Stimulated activated CD8-positive, alpha-beta memory T cell treated with anti-CD3 and anti-CD28 coated beads, Interleukin-7, amount 100 ng/mL, for 1 hour (primary cell): ENCODE data around the gene RELCH.

Experiments used
- DNase-seq, 2 donors: peaks; one replicate each; pipeline ENCODE4 v3.0.0-alpha.2; 2020; ENCODE audit warnings: low read depth in 2 of 2

RELCH gene

DNA sequence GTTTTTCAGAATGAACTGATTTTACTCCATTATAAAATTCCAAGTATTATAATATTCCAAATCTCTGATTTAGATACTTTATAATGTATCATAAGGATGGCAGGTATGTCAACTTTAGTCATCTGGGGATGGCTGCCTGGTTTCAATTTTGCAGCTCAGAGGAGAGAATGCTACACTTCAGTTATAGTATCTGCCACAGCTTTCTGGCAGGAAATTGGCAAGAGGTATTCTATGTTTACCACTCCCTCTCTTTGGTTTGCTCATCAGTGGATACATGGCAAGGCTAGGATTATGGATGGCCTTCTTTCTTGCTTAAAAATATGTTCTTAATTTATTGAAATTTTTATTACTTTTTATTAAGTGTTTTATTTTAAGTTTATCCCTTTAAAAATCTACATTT, 71.0 kb downstream of the RELCH start:
- no peak for DNase-seq

DNA sequence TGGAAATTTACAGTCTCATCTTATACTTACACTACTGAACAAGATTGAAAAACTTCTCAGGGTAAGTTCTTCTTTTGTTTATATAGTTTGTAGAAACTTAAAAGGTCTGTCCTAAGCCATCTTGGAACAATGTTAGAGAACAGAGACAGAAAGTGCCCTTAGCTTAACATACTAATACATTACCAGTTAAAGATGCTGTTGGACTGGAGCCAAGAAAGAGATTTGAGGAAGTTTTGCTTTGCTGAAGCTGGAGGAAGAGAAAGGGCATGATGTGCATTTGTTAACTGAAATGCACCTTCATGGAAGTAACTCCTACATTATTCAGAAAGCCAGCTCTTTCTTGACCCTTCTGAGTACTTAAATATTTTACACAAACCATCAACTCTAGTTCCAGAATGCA, 71.6 kb downstream of the RELCH start:
- no peak for DNase-seq

DNA sequence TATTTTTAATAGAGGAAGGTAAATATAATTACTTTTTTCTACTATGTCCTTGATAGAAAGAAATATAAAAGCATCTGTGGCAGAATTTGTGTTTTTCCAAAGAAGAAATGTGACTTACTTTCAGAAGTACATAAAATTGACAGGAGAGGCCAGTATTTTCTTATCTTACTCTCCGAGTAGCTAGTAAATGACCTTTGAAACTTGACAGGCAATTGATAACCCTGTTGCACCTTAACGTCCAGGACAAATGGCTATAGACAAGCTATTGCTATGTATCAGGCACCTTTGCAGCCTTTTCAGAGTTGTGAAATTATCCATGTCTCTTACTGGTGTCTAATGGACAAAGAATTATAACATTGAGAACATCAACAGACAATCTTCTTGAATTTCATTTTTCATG, 75.0 kb downstream of the RELCH start:
- DNase-seq, result no peak

DNA sequence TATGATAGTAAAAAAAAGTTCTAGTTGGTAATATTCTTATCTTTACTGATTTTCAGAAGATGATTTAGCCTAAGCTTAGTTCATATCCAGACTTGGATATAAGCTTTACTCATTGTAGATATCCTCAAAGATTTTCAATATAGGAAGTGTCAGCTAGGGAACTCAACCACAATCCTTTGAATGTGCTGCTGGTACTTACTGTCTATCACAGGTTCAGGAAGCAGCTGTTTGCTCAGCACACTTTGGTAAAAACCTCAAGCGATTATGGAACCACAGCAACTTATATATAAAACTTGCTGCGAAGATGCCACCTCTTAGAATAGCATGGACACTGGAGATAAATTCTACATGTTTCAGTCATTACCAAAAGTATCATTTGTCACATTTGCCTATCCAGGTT, 77.9 kb downstream of the RELCH start:
- DNase-seq, result no peak

DNA sequence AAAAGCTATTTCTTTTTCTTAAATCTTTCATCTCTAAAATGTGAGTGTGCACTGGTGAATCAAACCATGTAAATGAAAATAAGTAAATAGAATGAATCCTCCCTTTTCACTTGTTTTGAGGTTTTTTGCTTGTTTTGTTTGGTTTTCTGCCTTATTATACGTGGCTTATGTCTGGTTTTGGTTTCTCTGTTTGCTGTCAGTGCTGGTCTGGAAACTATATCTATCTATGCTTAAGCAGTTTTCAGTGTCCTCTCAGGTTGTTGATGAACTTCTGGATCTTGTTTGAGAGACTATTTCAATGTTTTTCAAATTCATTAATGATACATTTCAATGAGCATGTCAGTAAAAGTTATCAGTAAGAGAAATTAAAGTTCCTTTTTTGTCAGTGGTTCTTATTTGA, 90.0 kb downstream of the RELCH start:
- no peak for DNase-seq

DNA sequence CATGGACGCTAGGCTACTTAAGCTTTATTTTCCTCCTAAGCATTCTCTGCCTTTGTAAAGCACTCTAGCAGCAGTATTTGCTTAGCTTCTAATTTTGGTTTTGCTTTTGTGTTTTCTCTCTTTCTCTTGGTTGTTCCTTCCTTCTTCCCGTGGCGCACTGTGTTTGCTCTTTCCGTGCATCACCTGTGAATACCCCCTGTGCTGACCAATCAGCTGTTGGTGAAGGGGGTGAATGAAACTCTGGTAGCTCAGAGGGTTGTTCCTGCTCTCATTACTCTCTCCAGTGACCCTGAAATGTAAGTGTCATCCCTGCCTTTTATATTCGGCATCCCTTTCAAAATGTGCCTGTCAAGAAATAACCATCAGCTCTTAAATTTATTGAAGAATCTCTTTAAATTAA, 92.5 kb downstream of the RELCH start:
- no peak for DNase-seq

DNA sequence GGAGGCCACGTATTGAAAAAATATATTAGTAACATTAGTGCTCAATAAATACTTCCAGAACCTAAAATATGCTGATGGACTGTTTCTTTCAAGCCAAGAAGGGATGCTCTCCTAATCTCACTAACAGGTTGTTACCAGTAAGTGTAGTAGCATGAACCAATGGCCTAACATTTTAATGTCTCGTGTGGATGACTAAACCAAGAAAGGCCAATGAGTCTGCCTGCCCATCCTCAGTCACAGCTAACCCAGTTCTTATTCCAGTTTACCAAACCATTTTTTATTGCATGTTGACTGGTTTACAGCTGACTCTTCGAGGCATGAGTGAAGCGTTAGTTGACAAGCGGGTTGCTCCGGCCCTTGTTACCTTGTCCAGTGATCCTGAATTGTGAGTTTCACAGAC, 93.0 kb downstream of the RELCH start:
- DNase-seq, result no peak

DNA sequence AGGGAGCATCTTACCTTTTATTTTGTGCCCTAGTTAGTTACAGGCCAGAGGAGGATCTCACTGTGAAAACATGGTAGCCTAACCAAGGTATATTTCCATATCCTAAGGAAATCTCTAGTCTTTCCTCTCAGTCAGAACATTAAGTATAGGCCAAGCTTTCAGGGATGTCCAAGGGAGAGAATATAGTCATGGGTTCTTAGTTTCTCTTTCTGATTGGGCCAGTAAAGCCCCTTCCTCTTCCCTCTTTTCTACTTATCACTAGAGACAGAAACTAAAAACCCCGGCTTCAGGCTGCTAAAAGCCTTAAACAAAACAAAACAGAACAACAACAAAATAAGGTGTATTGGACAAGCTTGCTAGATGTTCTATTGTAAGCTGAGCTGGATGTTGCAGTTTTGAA, 93.7 kb downstream of the RELCH start:
- DNase-seq, result no peak

DNA sequence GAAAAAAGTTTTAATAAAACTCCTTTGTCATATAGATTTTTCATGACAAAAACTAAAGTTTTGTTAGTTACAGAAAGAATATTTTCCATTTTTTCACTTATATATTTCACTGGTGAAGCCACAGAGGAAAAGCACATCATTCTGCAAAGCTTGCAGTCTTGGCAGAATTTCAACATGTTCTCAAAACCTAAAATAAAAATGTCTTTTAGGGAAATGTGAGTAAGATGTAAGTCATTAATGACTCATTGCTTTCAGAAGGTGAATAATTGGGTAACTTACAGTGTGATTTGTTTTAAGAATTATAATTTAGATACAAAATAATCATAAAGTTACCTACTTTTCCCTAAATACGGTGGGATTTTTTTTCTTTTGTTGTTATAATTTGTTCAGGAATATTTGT, 94.6 kb downstream of the RELCH start:
- DNase-seq, result no peak

DNA sequence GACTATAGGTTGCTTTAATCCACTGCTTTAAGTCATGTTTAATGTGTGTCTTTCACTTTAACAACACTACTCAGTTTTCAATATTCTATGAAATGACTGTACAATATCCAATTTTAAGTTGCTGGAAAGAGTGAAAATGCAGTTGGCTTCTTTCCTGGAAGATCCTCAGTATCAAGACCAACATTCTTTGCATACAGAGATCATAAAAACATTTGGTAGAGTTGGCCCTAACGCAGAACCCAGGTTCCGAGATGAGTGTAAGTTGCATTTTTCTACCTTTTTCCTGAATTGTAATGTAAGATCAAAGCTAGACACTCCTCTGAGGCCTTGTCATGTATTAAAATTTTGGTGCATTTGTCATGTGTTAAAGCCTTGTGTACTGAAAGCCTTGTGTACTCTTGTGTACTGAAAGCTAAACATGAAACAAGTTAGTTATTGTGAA, 95.2 kb downstream of the RELCH start:
- no peak for DNase-seq

DNA sequence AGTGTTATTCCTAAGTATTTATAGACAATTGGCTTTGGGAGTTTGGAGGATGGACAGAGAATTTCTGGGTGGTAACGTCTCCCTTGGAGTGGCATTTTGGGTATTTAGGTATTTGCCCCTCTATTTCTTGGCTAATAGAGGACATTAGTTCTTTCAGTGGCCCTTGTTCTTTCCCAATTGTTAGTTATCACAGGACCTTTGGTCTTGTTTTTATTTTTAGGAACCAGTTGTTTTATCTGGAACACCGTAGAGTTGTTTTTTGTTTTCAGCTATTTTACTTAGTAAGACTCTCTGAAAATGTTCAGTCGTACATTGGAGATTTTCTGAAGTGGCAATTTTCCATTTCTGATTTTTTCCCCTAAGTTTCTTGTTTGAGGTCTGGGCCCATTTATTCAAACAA, 97.6 kb downstream of the RELCH start:
- DNase-seq, result no peak

DNA sequence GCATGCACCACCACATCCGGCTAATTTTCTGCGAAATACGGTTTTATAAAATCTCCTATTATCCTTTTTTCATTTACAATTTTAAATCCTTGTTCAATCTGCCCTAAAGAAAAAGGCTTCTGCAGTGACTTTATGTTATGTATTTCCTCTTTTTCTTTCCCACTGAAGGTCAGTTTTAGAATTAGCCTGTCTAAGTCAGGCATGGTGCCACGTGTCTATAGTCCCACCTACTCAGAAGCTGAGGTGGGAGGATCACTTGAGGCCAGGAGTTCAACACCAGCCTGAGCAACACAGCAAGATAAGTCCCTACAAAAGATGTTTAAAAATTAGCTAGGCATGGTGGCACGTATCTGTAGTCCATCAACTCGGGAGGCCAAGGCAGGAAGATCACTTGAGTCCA, 98.2 kb downstream of the RELCH start:
- DNase-seq, result no peak

DNA sequence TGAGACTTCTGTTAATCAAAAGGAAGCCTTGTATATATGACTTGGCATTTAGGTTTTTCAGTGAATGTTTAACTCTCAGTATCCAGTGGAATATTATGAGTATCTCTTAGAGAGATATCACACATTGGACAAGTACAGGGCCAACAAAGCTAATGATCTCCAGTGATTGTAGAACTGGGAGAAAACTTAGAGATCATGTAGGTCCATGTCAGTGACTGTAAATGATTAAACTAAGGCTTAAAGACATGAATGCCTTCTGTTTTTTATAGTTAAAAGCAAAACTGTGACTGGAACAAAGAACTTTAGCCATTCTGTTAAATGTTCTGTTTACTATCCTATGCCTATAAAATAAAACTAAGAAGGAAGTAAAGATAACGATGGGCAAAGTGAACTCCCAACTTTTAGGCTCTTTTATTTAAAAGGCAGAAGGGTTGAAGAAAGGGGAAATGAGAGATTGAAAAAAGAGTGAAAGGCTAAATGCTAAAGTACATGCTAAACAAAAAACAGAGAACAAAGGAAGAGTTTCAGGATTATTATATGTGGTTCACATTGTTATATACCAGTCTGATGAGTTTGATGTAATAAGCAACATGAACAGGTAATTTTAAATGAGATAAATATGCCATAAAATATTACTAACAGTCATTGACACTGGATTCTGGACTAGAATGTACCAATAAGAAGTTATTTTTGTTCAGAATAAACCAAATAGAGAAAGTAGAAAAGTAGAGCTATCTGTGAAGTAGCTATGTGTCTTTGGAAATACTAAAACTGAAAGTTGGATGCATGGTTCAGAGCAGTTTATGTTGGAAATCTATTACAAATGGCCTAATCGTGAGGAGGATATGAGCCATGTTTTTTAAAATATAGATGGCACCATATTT, 101.0 kb downstream of the RELCH start:
- DNase-seq, result no peak

DNA sequence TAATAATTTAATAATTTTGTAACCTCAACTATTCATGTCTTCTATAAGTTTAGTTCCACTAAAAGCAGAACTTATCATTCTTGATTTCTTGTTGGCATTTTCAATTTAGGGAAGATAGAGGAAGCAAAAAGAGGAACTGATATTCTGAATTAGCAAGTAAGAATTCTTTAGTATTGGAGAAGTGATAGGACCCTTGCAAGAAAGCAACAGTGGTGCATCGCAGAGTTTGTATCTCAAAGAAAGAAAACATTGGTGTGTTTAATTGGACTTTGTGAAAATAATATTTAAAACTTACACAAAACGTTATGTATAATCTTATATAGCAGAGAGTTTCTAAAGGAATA, 101.6 kb downstream of the RELCH start:
- DNase-seq, result no peak

DNA sequence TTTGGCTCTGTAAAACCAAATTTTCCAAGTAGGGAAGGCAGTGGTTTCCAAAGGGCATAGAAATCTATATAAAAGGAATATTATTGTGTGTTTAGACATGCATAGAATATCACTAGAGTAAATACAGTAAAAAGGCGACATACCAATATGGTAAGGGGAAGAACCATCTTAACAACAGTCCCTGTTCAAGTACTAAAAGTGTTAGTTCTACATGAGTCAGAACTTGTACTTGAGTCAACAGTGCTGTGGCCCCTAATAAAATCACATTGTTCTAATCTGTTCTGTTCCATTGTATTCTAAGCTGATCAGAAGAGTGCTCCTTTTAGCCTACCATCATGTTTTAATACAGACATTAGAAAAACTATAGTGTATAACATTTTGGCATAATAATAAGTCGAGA, 102.0 kb downstream of the RELCH start:
- no peak for DNase-seq

DNA sequence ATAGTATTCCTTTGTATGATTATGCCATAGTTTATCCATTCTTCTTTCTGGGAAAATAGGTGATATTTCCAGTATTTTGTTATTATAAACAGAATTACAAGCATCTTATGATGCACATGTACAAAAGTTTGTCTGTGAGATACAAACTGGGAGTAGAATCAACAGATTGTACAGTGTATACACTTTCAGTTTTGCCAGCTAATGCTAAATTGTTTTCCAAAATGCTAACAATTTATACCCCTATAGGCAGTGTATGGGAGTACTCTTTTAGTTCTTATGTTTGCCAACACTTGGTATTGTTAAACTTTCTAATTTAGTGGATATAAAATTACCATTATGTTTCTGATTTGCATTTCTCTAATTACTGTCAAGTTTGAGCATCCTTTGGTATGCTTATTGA, 107.0 kb downstream of the RELCH start:
- no peak for DNase-seq

DNA sequence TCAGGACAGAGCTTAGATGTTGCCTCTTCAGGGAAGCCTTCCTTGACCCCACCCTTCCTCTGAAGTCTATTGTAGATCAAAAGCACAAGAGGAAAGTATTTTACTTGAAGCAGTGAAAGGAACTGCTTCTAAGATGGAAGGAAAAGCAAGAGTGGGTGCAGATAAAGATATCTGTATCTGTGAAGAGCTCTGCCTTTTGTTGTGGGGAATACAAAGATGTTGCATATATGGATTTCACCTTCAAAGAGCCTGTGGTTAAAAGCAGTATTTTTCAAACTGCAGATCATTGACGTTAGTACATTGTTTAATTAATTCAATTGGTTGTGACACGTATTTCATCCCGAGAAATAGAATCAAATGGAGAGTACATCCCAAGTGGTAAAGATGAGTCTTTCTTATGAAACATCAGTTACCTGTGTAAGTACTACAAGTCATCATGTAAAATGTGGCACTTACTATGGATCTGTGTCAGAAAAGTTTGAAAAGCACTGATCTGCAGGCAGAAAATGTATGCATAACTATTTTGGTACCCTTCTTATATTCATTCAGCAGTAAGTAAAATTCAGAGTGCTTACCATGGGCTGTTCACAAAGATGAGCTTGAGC, 113.4 kb downstream of the RELCH start:
- DNase-seq, result no peak

DNA sequence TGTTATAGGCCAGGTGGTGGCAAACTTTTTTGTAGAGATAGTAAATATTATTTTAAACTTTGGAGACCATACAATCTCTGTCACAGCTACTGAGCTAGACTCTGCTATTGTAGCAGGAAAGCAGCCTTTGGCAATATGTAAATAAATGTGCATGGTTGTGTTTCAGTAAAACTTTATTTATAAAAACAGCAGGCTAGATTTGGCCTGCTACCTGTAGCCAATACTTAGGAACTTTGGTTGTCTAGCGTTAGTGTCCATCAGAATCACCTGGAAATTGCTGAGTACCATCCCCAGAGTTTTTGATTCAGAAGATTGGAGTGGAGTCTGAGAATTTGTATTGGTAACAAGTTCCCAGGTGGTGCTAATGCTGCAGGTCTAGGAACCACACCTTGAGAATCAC, 114.3 kb downstream of the RELCH start:
- no peak for DNase-seq

DNA sequence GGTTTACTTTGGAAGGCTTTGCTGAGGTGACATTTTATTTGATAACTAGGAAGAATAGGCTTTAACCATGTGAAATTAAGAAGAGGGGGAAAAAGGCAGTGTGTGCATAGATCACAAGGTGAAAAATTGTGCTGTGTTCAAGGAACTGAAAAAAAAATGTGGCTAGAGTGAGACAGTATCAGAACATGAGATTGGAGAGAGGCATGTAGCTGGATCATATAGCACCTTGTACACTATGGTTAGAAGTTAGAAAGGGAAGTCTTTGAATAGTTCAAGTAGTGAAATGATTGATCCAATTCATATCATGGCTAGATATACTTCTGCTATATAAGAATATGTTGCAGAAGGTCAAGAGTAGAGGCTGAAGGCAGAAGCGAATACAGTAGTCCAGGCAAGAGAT, 125.8 kb downstream of the RELCH start:
- DNase-seq, result no peak

DNA sequence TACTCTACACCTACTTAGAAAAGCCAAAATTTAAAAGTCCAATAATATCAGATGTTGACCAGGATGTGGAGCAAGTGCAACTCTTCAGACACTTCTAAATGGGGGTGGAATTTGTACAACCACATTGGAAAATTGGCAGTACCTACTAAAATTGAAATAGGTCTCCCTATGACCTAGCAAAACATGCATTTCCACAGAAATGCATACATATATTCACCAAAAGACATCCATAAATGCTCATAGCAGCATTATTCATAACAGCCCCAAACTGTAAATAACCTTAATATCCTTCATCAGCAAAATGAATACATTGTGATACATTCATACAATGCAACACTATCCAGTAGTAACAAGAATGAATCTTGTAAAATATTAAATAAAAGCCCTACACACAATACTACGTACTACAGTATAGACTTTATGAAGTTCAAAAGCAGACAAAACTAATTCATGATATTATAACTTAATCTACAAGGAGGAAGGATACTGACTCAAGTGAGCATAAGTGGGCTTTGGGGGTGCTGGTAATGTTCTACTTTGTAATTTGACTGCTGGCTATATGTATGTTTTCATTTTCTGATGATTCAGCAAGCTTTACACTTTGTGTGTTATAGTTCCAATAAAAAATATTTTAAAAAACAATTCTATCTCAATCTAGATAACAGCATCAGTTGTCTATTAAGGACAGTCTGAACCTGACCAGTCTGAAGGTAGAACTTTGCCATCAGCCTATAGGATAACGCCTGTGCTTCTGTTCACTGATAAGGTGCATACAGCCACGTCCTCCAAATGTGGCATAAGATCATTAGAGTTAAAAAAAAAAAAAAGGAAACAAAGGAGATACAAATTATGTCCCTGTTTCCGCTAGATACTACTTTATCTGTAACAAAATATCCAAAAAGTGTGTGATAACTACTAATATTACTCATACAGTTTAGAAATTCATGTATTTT, 131.4 kb downstream of the RELCH start:
- DNase-seq, result no peak

DNA sequence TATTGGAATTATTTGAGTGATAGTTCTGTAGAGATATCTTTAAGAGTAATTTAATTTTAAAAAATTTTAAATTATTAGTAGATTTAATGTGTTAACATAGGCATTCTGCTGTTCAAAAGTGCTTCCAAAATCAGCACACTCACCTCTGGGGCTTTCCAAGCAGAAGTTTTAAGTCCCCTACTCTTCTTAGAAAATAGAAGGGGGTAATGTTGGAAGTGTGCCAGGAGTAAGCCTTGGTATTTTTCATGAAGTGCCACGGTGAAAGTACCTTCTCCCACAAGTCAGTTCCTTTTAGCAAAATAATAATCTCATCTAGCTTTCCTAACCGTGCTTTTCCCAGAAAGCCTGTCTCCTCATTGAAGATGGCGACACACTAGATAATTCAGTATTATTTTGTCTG, 134.1 kb downstream of the RELCH start:
- DNase-seq, result no peak

DNA sequence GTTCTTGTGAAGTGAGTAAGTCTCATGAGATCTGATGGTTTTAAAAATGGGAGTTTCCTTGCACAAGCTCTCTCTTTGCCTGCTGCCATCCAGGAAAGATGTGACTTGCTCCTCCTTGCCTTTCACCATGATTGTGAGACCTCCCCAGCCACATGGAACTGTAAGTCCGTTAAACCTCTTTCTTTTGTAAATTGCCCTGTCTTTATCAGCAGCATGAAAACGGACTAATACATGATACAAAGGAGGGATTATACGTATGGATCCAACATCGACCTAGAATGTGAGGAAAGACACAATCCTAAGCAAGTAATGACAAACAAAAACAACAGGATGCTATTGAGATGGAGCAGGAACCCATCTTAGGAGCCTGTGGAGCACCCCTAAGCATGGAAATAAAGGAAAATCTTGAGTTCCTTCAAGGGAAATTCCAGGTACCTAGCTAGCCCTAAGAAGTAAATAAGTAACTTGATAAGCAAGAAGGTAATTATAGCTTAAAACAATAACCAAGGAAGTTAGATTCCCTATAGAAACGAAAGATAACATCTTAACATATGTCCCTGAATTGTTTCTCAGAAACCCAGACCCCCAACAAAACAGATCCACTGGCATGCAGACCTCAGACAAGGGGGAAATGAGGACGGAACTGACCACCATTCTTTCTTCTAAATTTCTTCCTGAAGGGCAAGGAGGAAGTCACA, 136.6 kb downstream of the RELCH start:
- DNase-seq, result no peak
